MCF 10A (cell line): ENCODE measurements around the gene GTF2I. TPM values are rescaled to one million over a fixed set of nuclear protein-coding genes. Genes with fewer than 3 reads are reported as not detected.
"Not testable (repeated sequence)": the region's sequence is repeated elsewhere in the genome, so short reads cannot be mapped to it uniquely, and the experiment has no call there.

Source experiments
- BruUV-seq: library from RNA; stranded (reverse); fragments of 400-500 nt; replicated peaks from 2 replicates; lab custom pipeline; 2021; lab: Mats Ljungman, UMichigan
- CTCF ChIA-PET: fragments of 300-600 bp; sonication (Branson Sonifier 250); formaldehyde crosslinking; extraction: SDS; loops from one replicate; lab custom pipeline; 2021; ENCODE audit warnings: antibody characterized with exemption, inconsistent platforms; lab: Yijun Ruan, JAX
- POLR2A ChIA-PET: fragments of 300-600, 350-650 bp; sonication (Branson Sonifier 250); formaldehyde crosslinking; extraction: SDS; loops from one replicate; lab custom pipeline; 2020; ENCODE audit warnings: antibody characterized with exemption, inconsistent platforms; lab: Yijun Ruan, JAX
- DNase-seq: peaks from one replicate; pipeline ENCODE4 v3.0.0-alpha.2; 2018; ENCODE audit not compliant: unreplicated experiment
- H3K27ac Mint-ChIP-seq: one replicate; pipeline ENCODE4 v1.8.0; 2022; ENCODE audit warnings: mild to moderate bottlenecking, low read depth, mixed read lengths; ENCODE audit not compliant: unreplicated experiment
- H3K27me3 Mint-ChIP-seq: one replicate; pipeline ENCODE4 v1.8.0; 2022; ENCODE audit warnings: mixed read lengths; ENCODE audit not compliant: insufficient read depth, unreplicated experiment
- H3K36me3 Mint-ChIP-seq: one replicate; pipeline ENCODE4 v1.8.0; 2022; ENCODE audit warnings: mild to moderate bottlenecking, moderate library complexity, mixed read lengths; ENCODE audit not compliant: insufficient read depth, unreplicated experiment
- H3K4me1 Mint-ChIP-seq: one replicate; pipeline ENCODE4 v1.8.0; 2022; ENCODE audit warnings: mixed read lengths; ENCODE audit not compliant: insufficient read depth, unreplicated experiment
- H3K4me3 Mint-ChIP-seq: one replicate; pipeline ENCODE4 v1.8.0; 2022; ENCODE audit warnings: mild to moderate bottlenecking, moderate library complexity, mixed read lengths; ENCODE audit not compliant: unreplicated experiment
- H3K9me3 Mint-ChIP-seq: one replicate; pipeline ENCODE4 v1.8.0; 2022; ENCODE audit warnings: mixed read lengths; ENCODE audit not compliant: unreplicated experiment
- intact Hi-C: fragments of 100-400 bp; cut with micrococcal nuclease; formaldehyde crosslinking; loops from 2 replicates; pipeline ENCODE4 v1.14.1; 2022
- total RNA-seq: library from RNA; stranded (reverse); gene quantifications from 2 replicates; pipeline ENCODE4 v1.2.3, GENCODE V29; 2022
- TF ChIP-seq, protein P1 (sequence below): fragments of 200-600 bp; IDR thresholded peaks from one replicate; pipeline ENCODE4 v1.8.0; 2022; ENCODE audit warnings: antibody characterized with exemption, mild to moderate bottlenecking; ENCODE audit not compliant: unreplicated experiment

Gene GTF2I
- total RNA-seq, 1 experiment from 2014 or later: 152 TPM

GRCh38 chr7:74665296-74665938, 7.9 kb downstream of the GTF2I start:
- peaks cover 16% of the 10 kb centered on the region for H3K4me1 Mint-ChIP-seq
- intact Hi-C loops: no loop called here
- no peak overlapping the region for H3K27ac Mint-ChIP-seq
- H3K36me3 Mint-ChIP-seq: peaks cover 54% of the 10 kb centered on the region
- DNase-seq: no peak
- CTCF ChIA-PET: interaction anchor here (0.6 kb wide), 2 partner anchors 35 to 406 kb away, joined by 3 read pairs; no protein-coding TSS in a partner anchor
- TF ChIP-seq, protein P1, sequence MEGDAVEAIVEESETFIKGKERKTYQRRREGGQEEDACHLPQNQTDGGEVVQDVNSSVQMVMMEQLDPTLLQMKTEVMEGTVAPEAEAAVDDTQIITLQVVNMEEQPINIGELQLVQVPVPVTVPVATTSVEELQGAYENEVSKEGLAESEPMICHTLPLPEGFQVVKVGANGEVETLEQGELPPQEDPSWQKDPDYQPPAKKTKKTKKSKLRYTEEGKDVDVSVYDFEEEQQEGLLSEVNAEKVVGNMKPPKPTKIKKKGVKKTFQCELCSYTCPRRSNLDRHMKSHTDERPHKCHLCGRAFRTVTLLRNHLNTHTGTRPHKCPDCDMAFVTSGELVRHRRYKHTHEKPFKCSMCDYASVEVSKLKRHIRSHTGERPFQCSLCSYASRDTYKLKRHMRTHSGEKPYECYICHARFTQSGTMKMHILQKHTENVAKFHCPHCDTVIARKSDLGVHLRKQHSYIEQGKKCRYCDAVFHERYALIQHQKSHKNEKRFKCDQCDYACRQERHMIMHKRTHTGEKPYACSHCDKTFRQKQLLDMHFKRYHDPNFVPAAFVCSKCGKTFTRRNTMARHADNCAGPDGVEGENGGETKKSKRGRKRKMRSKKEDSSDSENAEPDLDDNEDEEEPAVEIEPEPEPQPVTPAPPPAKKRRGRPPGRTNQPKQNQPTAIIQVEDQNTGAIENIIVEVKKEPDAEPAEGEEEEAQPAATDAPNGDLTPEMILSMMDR: no peak
- no peaks in the 10 kb centered on the region for H3K27me3 Mint-ChIP-seq
- POLR2A ChIA-PET: no interaction called here
- H3K9me3 Mint-ChIP-seq: no peaks in the 10 kb centered on the region
- H3K4me3 Mint-ChIP-seq: no peak overlapping the region
- BruUV-seq: no TSS peak

GRCh38 chr7:74667013-74667412, 9.5 kb downstream of the GTF2I start:
- CTCF ChIA-PET, H3K4me3 Mint-ChIP-seq, POLR2A ChIA-PET, intact Hi-C loops, DNase-seq, H3K9me3 Mint-ChIP-seq, H3K27me3 Mint-ChIP-seq, H3K4me1 Mint-ChIP-seq, H3K27ac Mint-ChIP-seq, BruUV-seq: not testable (repeated sequence)
- peaks cover 57% of the 10 kb centered on the region for H3K36me3 Mint-ChIP-seq

DNA sequence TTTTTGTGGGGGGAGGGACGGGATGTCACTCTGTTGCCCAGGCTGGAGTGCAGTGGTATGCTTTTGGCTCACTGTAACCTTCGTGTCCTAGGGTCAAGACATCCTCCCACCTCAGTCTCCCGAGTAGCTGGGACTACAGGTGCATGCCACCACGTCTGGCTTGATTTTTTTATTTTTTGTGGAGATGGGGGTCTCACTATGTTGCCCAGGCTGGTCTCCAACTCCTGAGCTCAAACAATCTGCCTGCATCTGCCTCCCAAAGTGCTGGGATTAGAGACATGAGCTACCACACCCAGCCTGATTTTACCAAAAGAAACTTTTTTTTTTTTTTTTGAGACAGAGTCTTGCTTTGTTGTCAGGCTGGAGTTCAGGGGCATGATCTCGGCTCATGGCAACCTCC, 10.0 kb downstream of the GTF2I start:
- BruUV-seq, intact Hi-C loops, CTCF ChIA-PET, H3K9me3 Mint-ChIP-seq, DNase-seq, H3K27ac Mint-ChIP-seq, H3K27me3 Mint-ChIP-seq, POLR2A ChIA-PET, H3K4me3 Mint-ChIP-seq, H3K4me1 Mint-ChIP-seq: not testable (repeated sequence)
- peaks cover 57% of the 10 kb centered on the region for H3K36me3 Mint-ChIP-seq

- intact Hi-C loops: no loop called here
- ChIA-PET POLR2A (interaction anchor here (0.9 to 2.0 kb wide), 2 partner anchors 11 to 82 kb away, joined by 4 to 6 read pairs; no protein-coding TSS in a partner anchor), CTCF (interaction anchor here (0.7 kb wide), 1 partner anchor 95 kb away, joined by 3 read pairs; no protein-coding TSS in a partner anchor)
- no peak overlapping the region for H3K27ac Mint-ChIP-seq
- TF ChIP-seq, protein P1: no peak
- H3K9me3 Mint-ChIP-seq: no peaks in the 10 kb centered on the region
- no TSS peak for BruUV-seq
- no peaks in the 10 kb centered on the region for H3K27me3 Mint-ChIP-seq
- H3K4me3 Mint-ChIP-seq: no peak overlapping the region
- no peaks in the 10 kb centered on the region for H3K4me1 Mint-ChIP-seq
- DNase-seq: no peak
- peaks cover 48% of the 10 kb centered on the region for H3K36me3 Mint-ChIP-seq
Observed at GRCh38 chr7:74671602-74672001, 14.1 kb downstream of the GTF2I start.

DNA sequence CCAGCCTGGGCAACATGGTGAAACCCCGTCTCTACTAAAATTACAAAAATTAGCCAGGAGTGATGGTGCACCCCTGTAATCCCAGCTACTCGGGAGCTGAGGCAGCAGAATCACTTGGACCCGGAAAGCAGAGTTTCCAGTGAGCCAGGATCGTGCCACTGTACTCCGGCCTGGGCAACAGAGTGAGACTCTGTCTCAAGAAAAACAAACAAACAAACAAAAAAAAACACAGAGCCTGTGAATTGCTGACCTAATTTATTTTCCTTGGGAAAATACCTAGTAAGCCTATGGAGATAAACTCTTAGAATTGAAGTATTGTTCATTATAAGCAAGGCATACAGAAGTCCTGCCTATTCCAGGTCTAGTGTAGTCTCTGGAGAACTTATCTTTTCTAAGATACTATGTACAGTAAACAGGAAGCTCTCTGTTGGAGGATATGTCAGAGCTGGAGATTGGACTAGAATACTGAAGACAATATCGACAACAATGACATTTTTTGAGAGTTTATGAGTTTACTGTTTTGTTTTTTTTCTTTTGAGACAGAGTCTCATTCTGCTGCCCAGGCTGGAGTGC, 14.9 kb downstream of the GTF2I start:
- H3K27ac Mint-ChIP-seq: no peak overlapping the region
- H3K27me3 Mint-ChIP-seq: no peaks in the 10 kb centered on the region
- no peaks in the 10 kb centered on the region for H3K9me3 Mint-ChIP-seq
- intact Hi-C loops: no loop called here
- peaks cover 43% of the 10 kb centered on the region for H3K36me3 Mint-ChIP-seq
- no TSS peak for BruUV-seq
- ChIA-PET CTCF (interaction anchor here (0.7 kb wide), 1 partner anchor 466 kb away, joined by 4 read pairs; no protein-coding TSS in a partner anchor), POLR2A (no interaction called here)
- no peak for DNase-seq
- no peak overlapping the region for H3K4me3 Mint-ChIP-seq
- no peaks in the 10 kb centered on the region for H3K4me1 Mint-ChIP-seq
- TF ChIP-seq, protein P1: no peak
